Measurements from ENCODE around the gene NCAN. TPM values are rescaled to one million over a fixed set of nuclear protein-coding genes. Genes with fewer than 3 reads are reported as not detected.

Gene NCAN
- total RNA-seq, 3 donors from 2014 or later, result not detected

- DNase-seq (ENCODE audit: low spot score in 2 of 2), result no peak
- Histone ChIP-seq H3K27me3 (peaks cover 3 to 29% of the 10 kb centered on the region in 2 donors), H3K9me3 (no peaks in the 10 kb centered on the region), H3K27ac (no peak overlapping the region), H3K4me1 (no peaks in the 10 kb centered on the region), H3K36me3 (no peaks in the 10 kb centered on the region), H3K4me3 (no peak overlapping the region)
- no peak for TF ChIP-seq POLR2A (IDR thresholded peaks at IDR 0.05)
- TF ChIP-seq, protein P1, sequence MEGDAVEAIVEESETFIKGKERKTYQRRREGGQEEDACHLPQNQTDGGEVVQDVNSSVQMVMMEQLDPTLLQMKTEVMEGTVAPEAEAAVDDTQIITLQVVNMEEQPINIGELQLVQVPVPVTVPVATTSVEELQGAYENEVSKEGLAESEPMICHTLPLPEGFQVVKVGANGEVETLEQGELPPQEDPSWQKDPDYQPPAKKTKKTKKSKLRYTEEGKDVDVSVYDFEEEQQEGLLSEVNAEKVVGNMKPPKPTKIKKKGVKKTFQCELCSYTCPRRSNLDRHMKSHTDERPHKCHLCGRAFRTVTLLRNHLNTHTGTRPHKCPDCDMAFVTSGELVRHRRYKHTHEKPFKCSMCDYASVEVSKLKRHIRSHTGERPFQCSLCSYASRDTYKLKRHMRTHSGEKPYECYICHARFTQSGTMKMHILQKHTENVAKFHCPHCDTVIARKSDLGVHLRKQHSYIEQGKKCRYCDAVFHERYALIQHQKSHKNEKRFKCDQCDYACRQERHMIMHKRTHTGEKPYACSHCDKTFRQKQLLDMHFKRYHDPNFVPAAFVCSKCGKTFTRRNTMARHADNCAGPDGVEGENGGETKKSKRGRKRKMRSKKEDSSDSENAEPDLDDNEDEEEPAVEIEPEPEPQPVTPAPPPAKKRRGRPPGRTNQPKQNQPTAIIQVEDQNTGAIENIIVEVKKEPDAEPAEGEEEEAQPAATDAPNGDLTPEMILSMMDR (IDR thresholded peaks at IDR 0.05), result no peak
- intact Hi-C loops (cut with DNase I; ENCODE audit: low total_unique reads), result no loop called here
These were observed 3.9 kb upstream of the NCAN start for GRCh38 chr19:19207637-19208572.

DNA sequence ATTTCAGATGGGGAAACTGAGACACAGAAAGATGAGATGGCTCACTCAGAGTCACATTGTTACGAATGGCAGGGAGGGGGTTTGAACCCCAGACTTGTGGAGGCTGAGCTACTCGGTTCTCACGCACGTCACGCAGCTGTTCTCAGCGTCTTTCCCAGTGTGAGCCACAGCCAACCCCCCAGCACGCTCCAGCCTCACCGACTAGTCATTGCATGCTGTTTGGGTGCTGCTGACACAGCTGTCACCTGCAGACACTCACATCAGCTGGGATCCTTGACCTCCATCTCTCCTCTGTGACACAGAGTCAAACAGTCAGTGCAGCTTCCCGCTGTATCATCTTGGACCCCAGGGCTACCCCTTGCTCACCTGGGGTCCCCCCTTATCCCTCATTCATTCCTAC lies 2.4 kb upstream of the NCAN start:
- H3K27ac ChIP-seq, result no peak overlapping the region
- TF ChIP-seq, protein P1 (IDR thresholded peaks at IDR 0.05), result no peak
- no peak for TF ChIP-seq POLR2A (IDR thresholded peaks at IDR 0.05)
- TF ChIP-seq POLR2AphosphoS5 (IDR thresholded peaks at IDR 0.05), result no peak
- peaks cover 3 to 44% of the 10 kb centered on the region in 2 donors for H3K27me3 ChIP-seq
- no peaks in the 10 kb centered on the region for H3K36me3 ChIP-seq
- no peak overlapping the region for H3K4me3 ChIP-seq
- intact Hi-C loops (cut with DNase I; ENCODE audit: low total_unique reads), result no loop called here
- no peaks in the 10 kb centered on the region for H3K4me1 ChIP-seq
- H3K9me3 ChIP-seq, result no peaks in the 10 kb centered on the region
- DNase-seq (ENCODE audit: low spot score in 2 of 2), result no peak

DNA sequence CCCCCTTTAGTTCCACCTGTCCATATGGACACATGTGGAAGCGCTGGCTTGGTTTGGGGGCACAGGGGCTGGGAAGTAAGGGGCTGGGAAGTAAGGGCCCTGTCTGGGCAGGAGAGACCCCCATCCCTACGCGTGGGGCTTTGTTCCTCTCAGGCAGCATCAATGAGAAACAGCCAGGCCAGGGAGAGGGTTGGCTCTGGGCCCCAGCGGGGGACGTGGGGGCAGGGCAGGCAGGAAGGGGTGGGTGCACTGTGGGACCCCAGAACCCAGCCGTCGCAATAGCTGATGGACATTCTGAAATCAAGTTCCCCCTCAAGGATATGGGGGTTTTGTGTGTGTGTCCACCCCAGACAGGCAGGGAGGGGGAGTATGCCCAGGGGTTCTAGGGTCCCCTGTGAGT lies 1.2 kb downstream of the NCAN start:
- peaks cover 3 to 62% of the 10 kb centered on the region in 2 donors for H3K27me3 ChIP-seq
- H3K27ac ChIP-seq, result no peak overlapping the region
- no peak for DNase-seq (ENCODE audit: low spot score in 2 of 2)
- H3K9me3 ChIP-seq, result no peaks in the 10 kb centered on the region
- intact Hi-C loops (cut with DNase I; ENCODE audit: low total_unique reads), result no loop called here
- no peaks in the 10 kb centered on the region for H3K36me3 ChIP-seq
- no peak overlapping the region for H3K4me3 ChIP-seq
- no peaks in the 10 kb centered on the region for H3K4me1 ChIP-seq
- TF ChIP-seq POLR2A (IDR thresholded peaks at IDR 0.05) (no peak), POLR2AphosphoS5 (IDR thresholded peaks at IDR 0.05) (no peak)
- TF ChIP-seq, protein P1 (IDR thresholded peaks at IDR 0.05), result no peak

GRCh38 chr19:19213426-19214158 lies 1.8 kb downstream of the NCAN start:
- TF ChIP-seq POLR2AphosphoS5 (IDR thresholded peaks at IDR 0.05) (no peak), POLR2A (IDR thresholded peaks at IDR 0.05) (no peak)
- TF ChIP-seq, protein P1 (IDR thresholded peaks at IDR 0.05), result no peak
- DNase-seq (ENCODE audit: low spot score in 2 of 2), result no peak
- Histone ChIP-seq H3K36me3 (no peaks in the 10 kb centered on the region), H3K9me3 (no peaks in the 10 kb centered on the region), H3K27ac (no peak overlapping the region), H3K27me3 (peaks cover 3 to 59% of the 10 kb centered on the region in 2 donors), H3K4me1 (no peaks in the 10 kb centered on the region), H3K4me3 (no peak overlapping the region)
- intact Hi-C loops (cut with DNase I; ENCODE audit: low total_unique reads), result no loop called here

DNA sequence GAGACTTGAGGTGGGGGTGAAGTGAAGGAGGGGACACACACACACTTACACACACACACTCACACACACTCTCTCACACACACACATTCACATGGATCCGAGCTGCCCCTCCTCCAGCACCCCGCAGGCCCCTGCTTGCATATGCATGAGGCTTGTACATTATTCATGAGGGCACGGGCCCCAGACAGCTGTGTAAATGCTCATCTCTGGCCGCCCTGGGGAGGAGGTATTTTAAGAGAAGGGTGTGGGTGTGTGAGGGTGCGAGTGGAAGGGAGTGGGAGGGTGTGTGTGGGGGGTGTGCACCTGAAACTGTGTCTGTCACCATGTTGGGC lies 2.4 kb downstream of the NCAN start:
- DNase-seq (ENCODE audit: low spot score in 2 of 2), result no peak
- Histone ChIP-seq H3K9me3 (no peaks in the 10 kb centered on the region), H3K27ac (no peak overlapping the region), H3K36me3 (no peaks in the 10 kb centered on the region), H3K4me1 (no peaks in the 10 kb centered on the region), H3K4me3 (no peak overlapping the region), H3K27me3 (peaks cover 3 to 59% of the 10 kb centered on the region in 2 donors)
- no peak for TF ChIP-seq POLR2A (IDR thresholded peaks at IDR 0.05)
- TF ChIP-seq, protein P1 (IDR thresholded peaks at IDR 0.05), result no peak
- no peak for TF ChIP-seq POLR2AphosphoS5 (IDR thresholded peaks at IDR 0.05)
- intact Hi-C loops (cut with DNase I; ENCODE audit: low total_unique reads), result no loop called here
